Limb (tissue), 2 donors: Measurements from ENCODE around the gene LRRC53.

Source experiments
- DNase-seq, 2 donors: peaks; one replicate each; pipeline ENCODE4 v3.0.0-alpha.2; 2016; ENCODE audit errors: extremely low spot score in 2 of 2

LRRC53 gene

DNA sequence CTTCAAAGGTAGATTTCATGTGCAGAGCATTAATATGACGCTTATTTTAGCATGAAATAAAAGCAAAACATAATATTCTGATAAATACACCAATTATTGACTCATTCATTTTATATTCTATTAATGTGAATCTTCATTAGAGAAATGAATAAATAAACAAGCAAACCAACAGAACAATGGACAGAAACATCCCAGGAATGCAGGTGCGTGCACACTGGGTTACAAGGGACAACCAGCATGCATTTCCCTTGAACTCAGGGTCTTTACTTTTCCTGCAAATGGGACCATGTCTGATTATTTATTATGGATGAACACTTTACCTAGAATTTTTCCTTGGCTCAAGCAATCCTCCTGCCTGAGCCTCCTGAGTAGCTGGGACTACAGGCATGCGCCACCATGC is 13.5 kb downstream of the LRRC53 start:
- no peak for DNase-seq

DNA sequence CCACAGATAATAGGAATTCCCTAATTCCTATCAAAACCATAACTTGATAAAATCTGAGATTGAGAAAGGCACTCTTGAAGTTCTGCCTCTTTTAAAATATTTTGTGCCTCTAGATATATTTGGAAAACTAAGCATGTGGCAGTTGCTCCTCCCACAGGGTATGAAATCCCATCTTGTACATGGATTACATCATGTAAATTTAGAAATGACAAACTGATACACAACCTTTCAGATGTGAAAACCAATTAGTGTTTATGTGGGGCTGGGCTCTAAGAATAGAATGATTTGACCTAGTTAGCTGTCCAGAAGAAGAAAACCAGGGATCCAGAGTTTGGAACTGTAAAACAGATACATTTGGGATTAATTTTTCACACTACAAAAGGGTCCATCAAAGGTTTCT is 15.7 kb downstream of the LRRC53 start:
- no peak for DNase-seq

DNA sequence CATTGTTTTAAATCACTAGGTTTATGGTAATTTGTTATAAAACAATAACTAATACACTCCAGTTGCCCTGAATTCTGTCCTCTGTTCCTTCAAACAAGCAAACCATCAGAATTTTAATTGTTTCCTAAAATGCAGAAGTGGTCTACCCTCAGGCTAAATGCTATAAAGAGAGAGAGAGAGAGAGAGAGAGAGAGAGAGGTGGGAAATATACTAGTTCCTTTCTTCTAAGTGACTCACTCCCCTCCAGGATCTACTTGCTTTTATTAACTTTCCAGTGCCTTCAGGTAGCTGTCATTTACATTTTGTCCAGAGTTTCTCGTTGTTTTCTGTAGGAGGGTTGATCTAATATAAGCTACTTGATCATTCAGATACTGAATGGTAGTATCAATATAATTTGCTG is 26.4 kb downstream of the LRRC53 start:
- DNase-seq, result no peak

DNA sequence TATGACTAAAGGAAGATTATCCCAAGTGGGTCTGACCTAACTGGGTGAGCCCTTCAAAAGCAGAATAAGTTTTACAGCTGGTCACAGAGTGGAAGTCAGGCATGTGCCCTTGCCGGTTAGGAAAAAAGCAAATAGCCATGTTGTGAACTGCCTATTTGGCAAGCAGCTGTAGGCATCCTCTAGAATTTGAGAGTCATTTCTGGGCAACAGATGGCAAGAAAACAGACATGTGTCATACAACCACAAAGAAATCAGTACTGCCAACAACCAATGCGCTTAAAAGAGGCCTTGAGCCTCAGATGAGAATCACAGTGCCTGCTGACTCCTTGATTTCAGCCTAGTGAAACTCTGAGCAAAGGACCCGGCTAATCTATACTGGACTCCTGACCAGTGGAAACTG is 26.8 kb downstream of the LRRC53 start:
- no peak for DNase-seq

DNA sequence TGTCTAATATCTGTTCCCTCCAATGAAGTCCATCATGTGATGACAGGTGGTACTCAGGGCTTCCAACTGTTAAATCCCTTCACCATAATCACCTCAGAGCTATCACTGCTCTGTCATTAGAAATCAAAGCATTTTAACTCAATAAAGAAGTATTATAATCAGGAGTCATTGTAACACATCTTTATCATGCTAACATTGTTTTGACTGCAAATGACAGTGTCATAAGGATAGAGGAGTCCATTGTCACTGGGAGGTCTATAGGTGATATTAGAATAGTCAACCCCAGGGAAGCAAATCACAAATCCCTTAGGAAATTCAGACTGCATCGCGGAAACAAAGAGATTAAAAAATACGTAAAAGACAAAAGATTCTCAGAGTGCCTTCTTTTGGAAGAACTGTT is 30.8 kb downstream of the LRRC53 start:
- no peak for DNase-seq

DNA sequence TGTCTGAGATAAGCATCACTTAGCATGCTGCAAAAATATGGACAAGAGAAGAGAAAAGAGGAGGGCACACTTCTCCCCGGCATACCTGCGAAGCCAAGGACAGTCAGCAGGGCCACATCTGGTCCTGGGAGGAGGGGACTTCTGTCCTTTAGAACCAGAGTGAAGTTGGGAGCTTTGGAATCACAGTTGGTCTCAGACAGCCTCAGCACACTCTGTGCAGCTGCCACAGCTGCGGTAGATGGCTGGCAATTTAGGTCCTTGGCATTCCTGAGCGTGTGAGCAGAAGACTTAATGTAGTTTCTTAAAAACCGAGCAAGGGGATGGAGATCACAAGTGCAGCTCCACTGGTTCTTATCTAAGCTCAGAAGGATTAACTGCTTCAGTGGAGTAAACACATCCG is 32.3 kb downstream of the LRRC53 start:
- no peak for DNase-seq

DNA sequence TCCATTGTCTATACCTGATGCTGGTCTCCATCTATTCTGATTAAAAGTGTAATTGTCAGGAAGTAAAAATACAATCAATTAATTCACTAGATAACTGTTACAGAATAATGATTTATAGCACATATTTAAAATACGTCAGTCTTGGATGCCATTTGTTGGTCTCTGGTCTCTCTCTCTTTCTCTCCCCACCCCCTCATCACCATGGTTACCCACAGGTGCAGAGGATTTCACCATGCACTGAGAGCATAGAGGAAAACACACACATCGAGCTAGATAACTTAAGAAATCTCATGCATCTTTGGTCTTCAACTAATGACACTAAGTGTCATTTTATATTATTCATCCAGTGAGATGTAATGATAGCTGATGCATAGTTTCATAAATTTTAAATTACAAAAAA is 33.4 kb downstream of the LRRC53 start:
- no peak for DNase-seq

DNA sequence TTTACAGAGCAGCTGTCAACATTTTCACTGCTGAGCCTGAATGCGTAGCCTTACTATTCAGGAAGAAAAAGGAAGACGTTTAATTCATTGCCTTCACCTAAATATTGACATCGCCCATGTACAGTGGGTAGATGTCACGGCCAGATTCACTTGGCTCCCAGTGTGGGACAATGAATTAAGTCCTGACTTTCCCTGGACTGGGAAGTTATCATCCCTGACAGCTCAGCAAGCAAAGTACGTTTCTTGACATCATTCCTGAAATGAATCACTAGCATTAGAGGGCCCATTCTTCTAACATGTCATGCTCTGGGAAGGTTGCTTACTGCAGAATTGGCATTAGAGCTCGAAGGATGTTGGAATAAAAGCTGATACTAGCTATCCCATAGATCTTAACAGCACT is 37.8 kb downstream of the LRRC53 start:
- DNase-seq, result no peak

DNA sequence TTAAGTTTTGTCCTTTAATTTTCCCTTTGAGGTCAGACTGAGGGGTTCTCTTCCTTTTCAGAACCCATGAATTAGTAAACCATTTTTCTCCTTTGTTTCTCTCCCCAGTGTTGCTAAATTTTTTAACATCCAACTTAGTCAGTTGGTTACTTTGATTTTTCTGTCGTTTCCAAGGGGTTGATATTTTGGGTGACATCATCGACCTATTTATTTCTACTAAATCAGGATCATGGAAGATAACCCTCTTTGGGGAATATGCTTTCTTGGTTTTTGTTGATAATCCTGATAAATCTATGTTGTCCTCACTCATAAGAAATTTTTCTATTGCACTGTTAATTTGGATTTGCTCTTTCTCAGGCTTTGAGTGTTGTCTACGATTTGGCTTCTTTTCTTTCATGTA is 40.9 kb downstream of the LRRC53 start:
- DNase-seq, result no peak

DNA sequence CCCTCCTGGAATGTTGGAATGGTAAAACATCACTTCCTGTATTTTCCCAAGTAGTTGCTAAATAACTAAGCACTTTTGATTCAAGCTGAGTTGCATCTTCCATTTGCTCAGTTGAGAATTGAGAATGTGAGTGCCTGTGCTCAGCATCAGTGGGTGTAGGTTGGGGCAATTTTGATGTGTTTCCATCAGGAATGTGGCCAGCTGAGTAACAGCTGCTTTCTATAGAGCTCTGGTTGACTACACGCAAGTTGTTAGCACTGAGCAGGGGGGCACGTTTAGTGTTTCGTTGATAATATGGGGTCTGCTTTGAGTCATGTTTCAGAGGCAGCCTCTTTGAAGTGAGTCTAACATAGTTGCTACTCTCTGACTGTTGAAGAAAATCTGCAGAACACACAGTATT is 41.5 kb downstream of the LRRC53 start:
- peak in 1 of 2 donors; percentile 12 for DNase-seq

DNA sequence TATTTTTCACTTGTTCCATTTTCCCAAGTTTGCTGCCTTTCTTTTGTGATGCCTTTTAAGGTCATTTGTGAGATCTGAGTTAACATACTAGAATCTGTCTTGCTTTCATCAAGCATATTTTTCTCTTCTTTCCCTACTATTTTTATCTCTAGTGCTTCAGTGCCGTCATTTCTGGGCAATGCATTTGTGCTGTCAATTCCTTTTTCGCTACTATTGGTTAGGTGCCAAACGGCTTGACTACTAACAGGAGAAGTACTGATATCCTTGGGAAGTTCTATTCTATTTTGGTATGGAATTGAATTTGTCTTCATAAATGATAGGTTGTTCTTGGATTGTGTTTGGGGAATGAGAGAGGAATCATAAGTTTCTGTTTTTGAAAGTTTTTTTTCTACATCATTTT is 42.2 kb downstream of the LRRC53 start:
- peak in 1 of 2 donors; percentile 10 for DNase-seq

DNA sequence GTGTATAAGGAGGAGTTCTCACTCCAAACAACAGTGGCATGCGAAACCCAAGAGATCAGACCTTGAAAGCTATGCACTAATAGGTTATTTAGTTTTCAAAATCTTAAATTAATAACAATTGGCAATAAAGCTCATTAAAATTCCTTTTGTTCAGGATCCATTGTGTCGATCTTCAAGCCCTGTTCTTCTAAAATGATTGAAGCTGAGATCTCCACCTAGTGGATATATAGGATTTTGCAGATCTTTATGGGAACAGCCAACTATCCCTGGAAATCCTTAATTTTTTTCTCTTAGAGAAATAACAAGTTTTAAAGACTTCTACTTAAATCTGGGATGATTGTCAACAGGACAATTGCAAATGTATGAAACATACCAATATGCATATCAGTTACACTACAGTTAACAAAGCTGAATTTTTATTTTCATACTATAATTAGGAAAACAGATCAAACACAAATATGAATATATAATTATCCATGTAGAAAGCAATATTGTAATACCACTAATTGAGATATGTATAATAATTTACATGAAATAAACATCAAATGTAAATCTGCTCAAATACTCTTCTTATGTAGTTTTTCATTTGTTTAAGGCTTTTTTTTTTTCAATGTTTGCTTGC is 43.3 kb downstream of the LRRC53 start:
- DNase-seq, result peak in 1 of 2 donors; percentile 72

DNA sequence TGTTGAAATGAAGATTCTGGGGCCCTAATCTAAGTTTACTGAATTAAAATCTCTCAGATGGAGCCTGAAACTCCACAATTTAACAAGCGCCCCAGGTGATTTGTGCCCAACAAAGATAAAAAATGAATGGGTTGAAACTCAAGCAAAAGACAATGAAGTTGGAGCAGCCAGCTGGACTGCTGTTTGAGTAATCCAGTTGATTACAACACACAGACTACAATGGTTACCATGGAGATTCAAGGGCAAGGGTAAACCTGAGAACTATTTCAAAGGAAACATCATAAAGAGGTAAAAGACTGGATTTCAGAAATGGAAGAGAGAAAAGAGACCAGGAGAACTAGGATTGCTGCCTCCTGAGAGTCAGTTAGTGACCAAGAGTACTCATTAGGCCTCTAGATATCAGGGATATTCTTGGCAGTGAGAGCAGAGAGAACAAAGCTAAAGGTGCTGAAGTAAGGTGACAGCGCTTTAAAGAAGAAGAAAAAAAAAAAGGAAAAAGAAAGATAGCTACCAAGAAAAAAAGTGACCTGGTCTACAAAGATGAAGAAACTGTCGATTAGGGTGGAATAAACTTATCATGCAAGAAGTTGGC is 44.5 kb downstream of the LRRC53 start:
- DNase-seq, result no peak

DNA sequence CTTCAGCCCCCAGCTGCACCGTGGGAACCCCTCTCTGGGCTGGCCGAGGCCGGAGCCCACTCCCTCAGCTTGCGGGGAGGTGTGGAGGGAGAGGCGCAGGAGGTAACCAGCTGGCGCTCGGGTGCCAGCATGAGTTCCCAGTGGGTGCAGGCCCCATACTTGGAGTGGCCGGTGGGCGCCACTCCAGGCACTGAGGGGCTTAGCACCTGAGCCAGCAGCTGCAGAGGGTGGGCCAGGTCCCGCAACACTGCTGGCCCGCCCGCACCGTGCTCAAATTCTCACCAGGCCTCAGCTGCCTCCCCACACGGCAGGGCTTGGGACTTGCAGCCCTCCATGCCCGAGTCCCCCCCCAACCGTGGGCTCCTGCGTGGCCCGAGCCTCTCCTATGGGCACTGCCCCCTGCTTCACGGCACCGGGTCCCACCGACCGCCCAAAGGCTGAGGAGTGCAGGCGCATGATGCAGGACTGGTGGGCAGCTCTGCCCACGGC is 47.2 kb downstream of the LRRC53 start:
- DNase-seq, result no peak

DNA sequence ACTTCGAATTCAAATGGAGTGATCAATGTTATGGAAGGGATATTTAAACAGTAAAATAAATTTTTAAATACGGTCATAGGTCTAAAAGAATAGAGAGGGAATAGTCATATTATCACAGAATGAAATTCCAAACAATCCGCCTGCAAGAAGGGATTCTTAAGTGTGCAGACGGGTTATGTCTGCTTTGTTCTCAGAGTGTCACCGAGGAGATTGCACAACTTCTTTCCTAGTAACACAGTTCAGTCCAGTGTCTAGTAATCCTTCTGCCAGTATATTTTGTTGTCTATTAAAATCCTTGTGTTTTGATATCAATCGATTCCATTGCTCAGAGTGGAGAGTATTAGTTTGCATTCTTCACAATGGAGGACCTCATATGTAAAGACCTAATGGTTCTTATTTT is 48.4 kb downstream of the LRRC53 start:
- no peak for DNase-seq

DNA sequence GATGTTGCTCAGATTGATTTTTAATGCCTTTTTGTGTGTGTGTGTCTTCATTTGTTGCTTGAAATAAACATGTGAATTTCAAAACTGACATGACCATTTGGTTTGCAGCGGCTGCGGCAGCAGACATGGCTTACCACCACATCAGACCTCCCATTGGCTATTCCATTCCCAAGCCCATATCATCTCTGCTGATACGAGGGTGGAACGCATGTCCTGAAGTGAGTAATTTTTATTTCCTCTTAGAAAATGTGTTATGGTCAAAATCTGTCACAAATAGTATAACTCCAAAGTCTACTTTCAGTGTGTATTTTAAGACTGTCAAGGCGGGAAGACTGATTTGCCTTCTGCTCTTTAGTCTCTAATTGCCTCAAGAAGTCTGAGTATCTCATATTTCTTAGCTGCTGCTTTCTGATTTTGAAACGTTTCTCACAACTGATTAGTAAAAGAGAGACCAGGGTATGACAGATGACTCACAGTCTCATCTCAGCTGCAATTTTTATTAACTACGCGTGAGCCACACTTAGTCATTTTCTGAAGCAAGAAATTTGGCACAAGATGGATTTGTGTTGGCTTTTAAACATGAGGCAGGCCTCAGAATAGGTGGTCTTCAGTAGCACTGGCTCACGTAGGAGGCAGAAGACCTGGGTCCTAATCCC is 49.0 kb downstream of the LRRC53 start:
- DNase-seq, result no peak

DNA sequence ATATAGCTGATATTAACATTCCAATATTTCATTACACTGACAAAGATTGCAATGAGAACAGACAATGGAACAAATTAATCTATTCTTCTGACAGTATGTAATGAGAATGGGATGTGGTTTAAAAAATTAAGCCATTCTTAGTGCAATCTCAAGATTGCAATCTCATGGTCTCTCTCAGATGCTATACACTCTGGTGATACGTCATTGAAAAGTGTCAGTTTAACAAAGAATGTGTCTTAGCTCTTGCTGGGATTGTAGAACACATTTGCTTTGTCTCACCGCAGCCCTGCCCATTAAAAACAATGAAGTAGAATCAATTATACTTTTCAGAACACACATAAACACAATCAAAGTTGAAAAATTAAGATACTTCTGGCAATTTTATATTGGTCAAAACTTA is 55.2 kb downstream of the LRRC53 start:
- DNase-seq, result no peak

DNA sequence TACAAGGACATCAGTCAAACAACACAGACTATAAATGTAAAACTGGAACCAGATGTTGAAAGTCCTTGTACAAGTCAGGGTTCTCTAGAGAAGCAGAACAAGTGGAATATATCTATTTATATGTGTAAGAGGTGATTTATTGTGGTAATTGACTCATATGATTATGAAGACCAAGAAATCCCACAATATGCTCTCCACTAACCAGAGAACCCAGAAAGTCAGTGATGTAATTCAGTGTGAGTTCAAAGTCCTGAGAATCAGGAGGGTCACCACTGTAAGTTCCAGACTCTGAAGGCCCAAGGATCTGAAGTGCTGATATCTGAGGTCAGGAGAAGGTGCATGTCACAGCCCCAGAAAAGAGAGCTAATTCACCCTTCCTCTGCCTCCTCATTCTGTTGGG is 57.0 kb downstream of the LRRC53 start:
- no peak for DNase-seq

DNA sequence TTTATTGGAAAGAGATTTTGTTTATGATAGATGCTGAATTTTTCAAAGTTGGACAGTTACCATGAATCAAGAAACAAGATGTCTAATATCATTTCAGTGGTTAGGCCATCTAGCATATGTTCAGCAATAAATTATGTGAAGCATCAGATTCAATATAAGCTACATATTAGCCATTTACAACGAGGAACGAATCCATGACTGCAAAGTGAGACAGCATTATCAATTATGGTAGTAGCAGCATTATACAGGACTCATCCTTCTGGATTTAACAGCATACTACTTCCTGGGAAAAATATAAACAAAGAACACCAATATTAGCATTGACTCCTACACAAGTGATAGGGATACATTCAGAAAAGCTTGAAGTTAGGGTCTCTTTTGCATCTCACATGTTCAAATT is 59.1 kb downstream of the LRRC53 start:
- DNase-seq, result no peak

DNA sequence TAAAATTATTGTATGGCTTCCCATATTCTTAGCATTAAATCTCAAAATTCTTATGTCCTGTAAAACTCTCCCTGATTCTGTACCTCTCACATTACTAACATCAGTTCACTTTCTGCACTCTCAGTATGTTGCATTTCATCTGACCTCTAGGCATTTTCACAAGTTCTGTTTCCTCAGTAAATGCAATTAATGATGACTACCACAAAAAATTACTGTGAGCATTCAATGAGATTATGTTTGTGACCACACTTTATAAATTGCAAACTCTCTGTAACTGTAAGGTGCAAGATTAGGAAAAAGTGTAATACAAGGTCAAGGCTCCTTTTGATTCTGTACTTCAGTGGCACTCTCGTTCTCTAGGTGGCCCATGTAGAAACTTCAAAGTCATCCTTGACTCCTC is 60.4 kb downstream of the LRRC53 start:
- no peak for DNase-seq

DNA sequence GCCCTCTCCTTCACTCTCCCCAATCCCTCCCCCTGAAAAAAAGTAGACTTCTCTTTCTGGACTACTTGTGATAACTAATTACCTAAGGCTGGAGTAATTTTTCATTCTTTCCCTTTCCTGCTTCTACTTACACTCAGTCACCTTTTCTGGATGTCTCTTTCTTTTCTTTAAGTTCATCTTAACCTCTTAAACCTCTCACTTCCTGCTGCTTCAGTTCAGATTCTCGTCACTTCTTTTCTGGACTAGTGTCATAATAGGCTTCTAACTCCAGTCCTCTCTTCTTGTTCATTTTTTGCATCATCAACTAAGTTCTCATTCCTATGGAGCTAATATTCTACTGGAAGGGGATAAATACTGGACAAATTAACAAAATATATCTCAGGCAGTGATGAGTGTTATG is 75.4 kb downstream of the LRRC53 start:
- no peak for DNase-seq

DNA sequence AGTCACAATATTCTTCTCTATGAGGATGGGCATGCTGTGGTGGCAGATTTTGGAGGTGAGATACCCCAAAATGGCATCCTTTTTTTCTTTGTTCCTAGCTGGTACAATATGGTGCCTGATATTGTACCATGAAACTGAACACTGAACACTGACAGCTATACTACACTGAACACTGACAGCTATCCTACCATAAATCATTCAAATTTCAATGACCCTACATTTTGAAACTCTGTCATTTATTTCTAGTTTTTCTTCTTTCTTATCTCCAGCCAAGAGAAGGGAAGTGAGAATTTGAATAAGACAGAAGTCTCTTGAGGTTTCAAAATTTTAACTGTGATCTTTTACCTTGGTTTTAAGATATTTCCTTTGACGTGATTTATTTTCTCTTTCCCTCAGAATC is 76.3 kb downstream of the LRRC53 start:
- no peak for DNase-seq

DNA sequence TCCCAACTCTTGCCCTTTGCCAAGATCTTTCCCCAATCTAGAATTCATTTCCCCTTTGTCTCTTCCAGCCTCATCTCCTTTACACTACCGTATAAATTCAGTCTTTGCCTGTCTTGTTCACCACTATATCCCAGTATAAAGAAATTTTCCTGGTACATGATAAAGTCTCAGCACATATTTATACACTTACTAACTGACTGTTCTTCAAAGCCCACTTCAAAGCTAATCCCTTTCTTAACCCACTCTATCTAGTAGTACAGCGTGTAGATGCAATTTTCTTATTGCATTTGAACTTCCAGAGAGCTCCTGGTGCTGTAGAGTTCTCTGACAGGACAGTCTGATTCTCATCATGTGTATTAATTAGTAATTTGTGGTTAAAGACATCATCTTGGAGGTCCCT is 78.1 kb downstream of the LRRC53 start:
- no peak for DNase-seq
